ENCODE measurements around the gene PLXNA1. TPM values are rescaled to one million over a fixed set of nuclear protein-coding genes. Genes with fewer than 3 reads are reported as not detected.

Gene PLXNA1
- total RNA-seq, 1 donor = 62.4 TPM

DNA sequence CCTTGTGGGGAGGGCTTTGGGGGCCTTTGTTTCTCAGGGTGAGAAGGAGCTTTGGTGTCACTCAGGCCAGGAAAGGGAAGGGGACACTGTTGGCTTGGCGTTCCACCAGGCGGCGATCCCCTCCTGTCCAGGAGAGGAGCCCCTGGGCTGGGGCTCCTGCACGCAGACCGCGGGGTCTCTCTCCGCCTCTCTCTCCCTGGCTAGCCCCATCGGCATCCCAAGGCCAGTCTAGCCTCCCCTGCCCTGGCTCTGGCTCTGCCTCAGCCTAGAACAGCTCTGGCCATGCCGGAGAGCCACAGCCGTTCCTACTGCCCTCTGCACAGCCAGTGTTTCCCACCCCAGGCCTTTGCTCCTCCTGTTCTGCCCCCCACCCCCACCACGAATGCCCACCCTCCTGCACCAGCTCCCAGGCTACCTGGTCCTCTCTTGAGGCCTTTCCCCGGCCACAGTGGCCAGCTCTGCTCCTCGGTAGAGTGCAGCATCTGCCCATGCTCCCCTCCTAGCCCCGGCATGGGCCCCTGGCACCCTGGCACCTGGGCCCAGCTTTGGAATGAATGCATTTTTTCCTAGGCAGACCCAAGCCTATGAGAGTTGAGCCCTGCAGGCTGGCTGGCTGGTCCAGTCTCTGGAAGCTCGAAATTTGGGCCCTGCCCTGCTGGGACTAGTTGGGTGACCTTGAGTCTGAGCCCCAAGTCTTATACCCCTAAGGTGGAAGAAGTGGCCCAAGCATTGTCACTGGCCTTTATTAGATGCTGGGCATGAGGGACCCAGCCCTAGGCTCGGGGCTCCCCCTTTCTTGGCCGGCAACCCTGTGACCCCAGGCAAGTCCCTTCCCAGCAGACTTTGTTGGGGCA is 2.4 kb downstream of the PLXNA1 start:
- H3K4me3 ChIP-seq (ENCODE audit: low read depth, low read length) = peak overlapping the region; percentile 78
- DNase-seq (ENCODE audit: low read depth) = no peak
- TF ChIP-seq, protein P1, sequence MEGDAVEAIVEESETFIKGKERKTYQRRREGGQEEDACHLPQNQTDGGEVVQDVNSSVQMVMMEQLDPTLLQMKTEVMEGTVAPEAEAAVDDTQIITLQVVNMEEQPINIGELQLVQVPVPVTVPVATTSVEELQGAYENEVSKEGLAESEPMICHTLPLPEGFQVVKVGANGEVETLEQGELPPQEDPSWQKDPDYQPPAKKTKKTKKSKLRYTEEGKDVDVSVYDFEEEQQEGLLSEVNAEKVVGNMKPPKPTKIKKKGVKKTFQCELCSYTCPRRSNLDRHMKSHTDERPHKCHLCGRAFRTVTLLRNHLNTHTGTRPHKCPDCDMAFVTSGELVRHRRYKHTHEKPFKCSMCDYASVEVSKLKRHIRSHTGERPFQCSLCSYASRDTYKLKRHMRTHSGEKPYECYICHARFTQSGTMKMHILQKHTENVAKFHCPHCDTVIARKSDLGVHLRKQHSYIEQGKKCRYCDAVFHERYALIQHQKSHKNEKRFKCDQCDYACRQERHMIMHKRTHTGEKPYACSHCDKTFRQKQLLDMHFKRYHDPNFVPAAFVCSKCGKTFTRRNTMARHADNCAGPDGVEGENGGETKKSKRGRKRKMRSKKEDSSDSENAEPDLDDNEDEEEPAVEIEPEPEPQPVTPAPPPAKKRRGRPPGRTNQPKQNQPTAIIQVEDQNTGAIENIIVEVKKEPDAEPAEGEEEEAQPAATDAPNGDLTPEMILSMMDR (IDR thresholded peaks at IDR 0.05; ENCODE audit: insufficient read depth, low read length) = no peak

DNA sequence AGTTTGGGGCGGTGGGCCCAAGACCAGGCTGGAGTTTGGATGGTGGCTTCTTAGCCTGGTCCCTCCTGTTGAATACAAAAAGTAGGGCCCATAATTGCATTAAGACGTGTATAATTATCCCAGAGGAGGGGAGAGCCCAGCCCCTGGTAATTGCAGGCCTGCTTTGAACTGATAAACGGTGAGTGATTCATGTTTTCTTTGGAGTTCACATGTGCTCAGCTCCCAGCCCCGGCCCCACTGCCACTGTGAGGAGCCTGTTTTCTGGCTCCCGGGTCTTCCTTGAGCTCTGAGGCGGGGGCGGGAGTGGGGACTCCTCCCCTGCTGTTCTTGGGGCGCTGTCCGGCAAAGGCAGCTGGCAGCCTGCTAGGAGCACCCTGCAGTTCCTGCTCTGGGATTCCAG is 3.1 kb downstream of the PLXNA1 start:
- H3K4me3 ChIP-seq (ENCODE audit: low read depth, low read length) = peak overlapping the region; percentile 78
- TF ChIP-seq, protein P1 (IDR thresholded peaks at IDR 0.05; ENCODE audit: insufficient read depth, low read length) = no peak
- peak; percentile 40 for DNase-seq (ENCODE audit: low read depth)

DNA sequence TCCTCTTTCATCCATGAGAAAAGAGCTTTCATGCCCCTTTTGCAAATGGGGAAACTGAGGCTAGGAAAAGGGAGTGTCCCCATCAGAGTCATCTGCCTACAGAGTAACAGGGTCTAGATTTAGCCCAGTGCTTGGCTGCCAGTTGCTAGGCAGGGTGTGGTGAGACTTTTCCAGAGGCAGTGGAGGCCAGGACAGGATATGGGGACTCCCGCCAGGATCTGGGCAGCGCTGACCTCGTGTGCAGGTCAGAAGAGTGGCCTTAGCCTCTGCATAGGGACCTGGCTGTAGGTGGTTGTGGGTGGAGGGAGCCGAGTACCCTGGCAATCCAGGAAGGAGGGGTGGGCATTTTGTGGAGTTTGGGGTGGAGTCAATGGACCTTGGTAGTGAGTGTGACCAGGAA is 4.2 kb downstream of the PLXNA1 start:
- no peak overlapping the region for H3K4me3 ChIP-seq (ENCODE audit: low read depth, low read length)
- TF ChIP-seq, protein P1 (IDR thresholded peaks at IDR 0.05; ENCODE audit: insufficient read depth, low read length) = no peak
- DNase-seq (ENCODE audit: low read depth) = no peak

DNA sequence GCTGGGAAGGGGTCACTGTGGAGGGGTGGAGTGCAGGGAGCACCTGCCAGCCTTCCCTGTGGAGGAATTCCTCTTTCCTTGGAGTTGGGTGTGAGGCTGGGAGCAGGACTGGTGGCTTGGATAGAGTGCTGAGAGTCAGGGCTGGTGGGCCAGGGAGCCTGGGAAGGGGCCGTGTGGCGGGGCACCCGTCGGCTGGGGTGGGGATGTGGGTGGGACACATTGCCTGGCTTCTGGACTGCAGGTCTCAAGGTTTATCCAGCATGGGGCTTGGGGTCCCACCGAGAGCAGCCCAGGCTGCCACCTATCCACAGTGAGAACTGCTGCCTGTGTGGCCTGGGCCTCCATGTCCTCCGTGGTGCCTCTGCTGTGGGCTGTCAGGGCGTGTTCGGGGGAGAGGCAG is 4.7 kb downstream of the PLXNA1 start:
- DNase-seq (ENCODE audit: low read depth) = no peak
- no peak overlapping the region for H3K4me3 ChIP-seq (ENCODE audit: low read depth, low read length)
- TF ChIP-seq, protein P1 (IDR thresholded peaks at IDR 0.05; ENCODE audit: insufficient read depth, low read length) = no peak

DNA sequence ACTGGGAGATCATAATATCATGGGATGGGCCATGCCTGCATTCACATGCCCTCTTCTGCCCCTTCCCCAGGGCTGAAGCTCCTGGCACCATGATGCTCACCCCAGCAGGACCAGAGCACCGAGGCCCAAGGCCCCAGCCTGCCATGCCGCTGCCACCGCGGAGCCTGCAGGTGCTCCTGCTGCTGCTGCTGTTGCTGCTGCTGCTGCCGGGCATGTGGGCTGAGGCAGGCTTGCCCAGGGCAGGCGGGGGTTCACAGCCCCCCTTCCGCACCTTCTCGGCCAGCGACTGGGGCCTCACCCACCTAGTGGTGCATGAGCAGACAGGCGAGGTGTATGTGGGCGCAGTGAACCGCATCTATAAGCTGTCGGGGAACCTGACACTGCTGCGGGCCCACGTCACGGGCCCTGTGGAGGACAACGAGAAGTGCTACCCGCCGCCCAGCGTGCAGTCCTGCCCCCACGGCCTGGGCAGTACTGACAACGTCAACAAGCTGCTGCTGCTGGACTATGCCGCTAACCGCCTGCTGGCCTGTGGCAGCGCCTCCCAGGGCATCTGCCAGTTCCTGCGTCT is 5.6 kb downstream of the PLXNA1 start:
- H3K4me3 ChIP-seq (ENCODE audit: low read depth, low read length) = no peak overlapping the region
- no peak for DNase-seq (ENCODE audit: low read depth)
- TF ChIP-seq, protein P1 (IDR thresholded peaks at IDR 0.05; ENCODE audit: insufficient read depth, low read length) = no peak

DNA sequence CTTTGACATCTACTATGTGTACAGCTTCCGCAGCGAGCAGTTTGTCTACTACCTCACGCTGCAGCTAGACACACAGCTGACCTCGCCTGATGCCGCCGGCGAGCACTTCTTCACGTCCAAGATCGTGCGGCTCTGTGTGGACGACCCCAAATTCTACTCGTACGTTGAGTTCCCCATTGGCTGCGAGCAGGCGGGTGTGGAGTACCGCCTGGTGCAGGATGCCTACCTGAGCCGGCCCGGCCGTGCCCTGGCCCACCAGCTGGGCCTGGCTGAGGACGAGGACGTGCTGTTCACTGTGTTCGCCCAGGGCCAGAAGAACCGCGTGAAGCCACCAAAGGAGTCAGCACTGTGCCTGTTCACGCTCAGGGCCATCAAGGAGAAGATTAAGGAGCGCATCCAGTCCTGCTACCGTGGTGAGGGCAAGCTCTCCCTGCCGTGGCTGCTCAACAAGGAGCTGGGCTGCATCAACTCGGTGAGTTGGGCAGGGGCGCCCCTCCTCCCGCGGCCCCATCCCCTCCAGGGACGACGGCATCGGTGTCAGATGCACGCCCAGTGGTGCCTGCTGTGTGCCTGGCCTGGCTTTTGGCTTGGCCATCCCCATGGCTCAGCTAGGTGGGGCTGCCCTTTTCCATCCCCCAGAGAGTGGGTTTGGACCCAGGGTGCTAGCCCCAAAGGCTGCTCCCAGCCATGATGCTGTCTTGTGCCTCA is 6.6 kb downstream of the PLXNA1 start:
- TF ChIP-seq, protein P1 (IDR thresholded peaks at IDR 0.05; ENCODE audit: insufficient read depth, low read length) = no peak
- DNase-seq (ENCODE audit: low read depth) = no peak
- H3K4me3 ChIP-seq (ENCODE audit: low read depth, low read length) = no peak overlapping the region
